HK-2 (cell line): ENCODE measurements around the gene SERPINE3.

Source experiments
- DNase-seq: peaks from one replicate; pipeline ENCODE4 v3.0.0-alpha.2; 2018; ENCODE audit not compliant: unreplicated experiment

The SERPINE3 gene

GRCh38 chr13:51328488-51328887 is 11.0 kb upstream of the SERPINE3 start:
- DNase-seq = no peak

- DNase-seq = no peak
Observed at GRCh38 chr13:51329606-51330005, 9.9 kb upstream of the SERPINE3 start.

GRCh38 chr13:51330791-51331190 is 8.7 kb upstream of the SERPINE3 start:
- no peak for DNase-seq

GRCh38 chr13:51331354-51331861 is 8.1 kb upstream of the SERPINE3 start:
- no peak for DNase-seq

GRCh38 chr13:51332566-51333361 is 6.7 kb upstream of the SERPINE3 start:
- DNase-seq = no peak

GRCh38 chr13:51333421-51333820 is 6.1 kb upstream of the SERPINE3 start:
- no peak for DNase-seq

- DNase-seq = no peak
Observed at GRCh38 chr13:51333826-51334225, 5.7 kb upstream of the SERPINE3 start.

- no peak for DNase-seq
Observed at GRCh38 chr13:51336746-51337145, 2.7 kb upstream of the SERPINE3 start.

- DNase-seq = no peak
Observed at GRCh38 chr13:51339952-51340732, 651 bp downstream of the SERPINE3 start.

- no peak for DNase-seq
Observed at GRCh38 chr13:51341232-51341631, 1.7 kb downstream of the SERPINE3 start.

- no peak for DNase-seq
Observed at GRCh38 chr13:51341791-51342190, 2.3 kb downstream of the SERPINE3 start.

- DNase-seq = no peak
Observed at GRCh38 chr13:51342706-51343105, 3.2 kb downstream of the SERPINE3 start.

GRCh38 chr13:51343475-51343874 is 4.0 kb downstream of the SERPINE3 start:
- DNase-seq = no peak

- DNase-seq = no peak
Observed at GRCh38 chr13:51346397-51346796, 6.9 kb downstream of the SERPINE3 start.

- no peak for DNase-seq
Observed at GRCh38 chr13:51347099-51347498, 7.6 kb downstream of the SERPINE3 start.

- DNase-seq = no peak
Observed at GRCh38 chr13:51348069-51348967, 8.8 kb downstream of the SERPINE3 start.

GRCh38 chr13:51349016-51349415 is 9.5 kb downstream of the SERPINE3 start:
- DNase-seq = no peak

GRCh38 chr13:51355217-51355616 is 15.7 kb downstream of the SERPINE3 start:
- no peak for DNase-seq

GRCh38 chr13:51357928-51358595 is 18.6 kb downstream of the SERPINE3 start:
- no peak for DNase-seq

GRCh38 chr13:51359352-51359751 is 19.9 kb downstream of the SERPINE3 start:
- no peak for DNase-seq

GRCh38 chr13:51360489-51360888 is 21.0 kb downstream of the SERPINE3 start:
- no peak for DNase-seq
